Measurements from ENCODE around the gene C1orf53.
"Not testable (repeated sequence)": the region's sequence is repeated elsewhere in the genome, so short reads cannot be mapped to it uniquely, and the experiment has no call there.

The C1orf53 gene

DNA sequence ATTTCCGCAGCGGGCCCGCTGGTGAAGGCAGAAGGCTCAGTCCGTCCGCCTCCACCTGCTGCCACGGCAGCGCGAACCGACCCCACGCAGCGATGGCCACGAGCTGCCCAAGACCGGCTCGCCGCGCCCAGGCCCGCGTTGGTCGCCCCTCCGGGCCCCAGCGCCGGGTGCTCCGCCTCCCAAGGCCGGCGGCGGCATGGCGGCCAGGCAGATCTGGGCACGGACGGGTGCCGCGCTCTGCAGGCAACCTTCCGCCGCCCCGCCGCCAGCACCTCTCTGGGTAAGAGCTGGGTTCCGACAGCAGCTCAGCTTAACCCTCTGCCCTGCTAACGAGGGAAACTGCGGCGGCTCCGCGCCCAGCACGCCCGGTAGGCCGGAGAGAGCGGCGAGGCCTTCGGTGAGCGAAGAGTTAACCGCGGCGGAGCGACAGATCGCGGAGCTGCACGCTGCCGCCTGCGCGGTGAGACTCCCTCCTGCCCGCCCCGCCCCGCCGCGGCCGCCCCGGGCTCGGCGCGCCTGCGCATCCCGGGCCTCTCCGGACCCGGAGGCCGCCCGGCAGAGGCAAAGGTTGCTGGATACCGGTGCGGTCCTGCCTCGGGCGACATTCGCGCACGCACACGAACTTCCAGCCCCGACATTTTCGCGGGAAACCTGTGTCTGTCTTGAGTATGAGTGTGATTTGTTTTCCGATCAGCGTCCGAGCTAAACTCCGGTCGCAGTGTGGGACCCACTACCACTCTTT is at the start of gene C1orf53:
Gene C1orf53, plus strand, starts transcription at position 177 of the 742 bp plus-strand sequence. Its CDS starts 20 bp downstream, at position 197.
- TF ChIP-seq JUND (IDR thresholded peaks at IDR 0.05; ENCODE audit: low read depth) = no peak
- in situ Hi-C loops (cut with HindIII; ENCODE audit: low pct_unique_long_range_greater_than_20kb, low sequenced_read_pairs) = no loop called here
- DNase-seq (ENCODE audit: low read depth in 1 of 2, low spot score in 1 of 2) = peak; percentile 93 to 98

DNA sequence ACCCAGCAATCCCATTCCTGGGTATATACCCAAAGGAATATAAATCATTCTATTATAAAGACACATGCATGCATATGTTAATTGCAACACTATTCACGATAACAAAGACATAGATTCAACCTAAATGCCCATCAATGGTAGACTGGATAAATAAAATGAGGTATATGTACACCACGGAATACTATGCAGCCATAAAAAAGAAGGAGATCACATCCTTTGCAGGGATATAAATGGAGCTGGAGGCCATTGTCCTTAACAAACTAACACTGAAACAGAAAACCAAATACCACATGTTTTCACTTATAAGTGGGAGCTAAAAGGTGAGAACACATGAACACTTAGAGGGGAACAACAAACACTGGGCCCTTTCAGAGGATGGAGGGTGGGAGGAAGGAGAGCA is 46.7 kb upstream of the C1orf53 start:
- in situ Hi-C loops (cut with HindIII; ENCODE audit: low pct_unique_long_range_greater_than_20kb, low sequenced_read_pairs); DNase-seq (ENCODE audit: low read depth in 1 of 2, low spot score in 1 of 2): not testable (repeated sequence)

DNA sequence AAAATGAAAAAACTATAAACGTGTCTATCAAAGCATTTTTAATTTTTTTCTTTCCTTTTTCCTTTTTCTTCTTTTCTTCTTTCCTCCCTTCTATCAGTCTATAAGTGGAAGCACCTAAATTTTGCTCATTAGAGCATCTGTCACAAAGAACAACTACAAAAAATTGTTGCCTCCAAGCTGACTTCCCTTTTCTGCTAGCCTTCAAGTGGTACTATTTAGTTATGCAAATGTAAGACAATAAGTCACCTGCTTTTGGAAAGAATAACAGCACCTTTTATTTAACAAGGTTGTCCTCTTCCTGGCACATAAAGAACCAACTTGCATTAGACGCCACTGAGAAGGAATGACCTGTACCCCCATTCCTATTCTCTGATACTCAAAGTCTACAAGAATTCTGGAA is 45.0 kb upstream of the C1orf53 start:
- in situ Hi-C loops (cut with HindIII; ENCODE audit: low pct_unique_long_range_greater_than_20kb, low sequenced_read_pairs) = no loop called here
- DNase-seq (ENCODE audit: low read depth in 1 of 2, low spot score in 1 of 2) = no peak
- no peak for TF ChIP-seq JUND (IDR thresholded peaks at IDR 0.05; ENCODE audit: low read depth)

DNA sequence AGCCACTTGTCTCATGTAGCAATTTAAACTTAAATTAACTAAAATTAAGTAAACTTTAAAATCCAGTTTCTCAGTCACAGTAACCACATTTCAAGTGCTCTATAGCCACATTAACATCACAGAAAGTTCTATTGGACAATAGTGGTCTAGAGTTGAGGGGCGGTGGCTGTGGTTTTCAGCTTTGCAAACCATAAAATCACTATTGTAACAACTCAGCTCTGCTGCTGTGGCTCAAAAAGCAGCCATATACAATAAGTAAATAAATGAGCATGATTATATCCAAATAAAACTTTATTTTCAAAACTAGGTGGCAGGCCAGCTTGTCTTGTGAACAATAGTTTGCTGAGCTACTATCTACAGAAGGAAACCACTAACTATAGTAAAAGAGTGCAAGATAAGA is 43.4 kb upstream of the C1orf53 start:
- DNase-seq (ENCODE audit: low read depth in 1 of 2, low spot score in 1 of 2) = no peak
- in situ Hi-C loops (cut with HindIII; ENCODE audit: low pct_unique_long_range_greater_than_20kb, low sequenced_read_pairs) = no loop called here
- TF ChIP-seq JUND (IDR thresholded peaks at IDR 0.05; ENCODE audit: low read depth) = no peak

DNA sequence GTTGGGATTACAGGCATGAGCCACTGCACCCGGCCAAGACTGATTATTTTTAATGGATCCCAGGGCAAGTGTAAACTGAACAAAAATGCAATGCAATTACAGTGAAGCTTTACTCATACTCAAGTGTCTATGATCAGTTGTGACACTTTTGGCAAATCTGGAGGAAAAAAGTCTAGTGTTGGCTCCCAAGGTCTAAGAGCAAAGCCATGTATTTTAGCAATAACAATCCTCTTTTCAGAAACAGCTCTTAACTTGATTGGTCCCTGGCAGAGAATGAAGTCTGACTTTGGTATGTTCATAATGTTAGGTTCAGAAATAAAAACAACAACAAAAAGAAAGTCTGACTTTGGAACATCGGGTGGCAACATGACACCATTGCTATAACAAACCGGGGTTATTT is 40.2 kb upstream of the C1orf53 start:
- no peak for TF ChIP-seq JUND (IDR thresholded peaks at IDR 0.05; ENCODE audit: low read depth)
- in situ Hi-C loops (cut with HindIII; ENCODE audit: low pct_unique_long_range_greater_than_20kb, low sequenced_read_pairs) = no loop called here
- DNase-seq (ENCODE audit: low read depth in 1 of 2, low spot score in 1 of 2) = no peak

DNA sequence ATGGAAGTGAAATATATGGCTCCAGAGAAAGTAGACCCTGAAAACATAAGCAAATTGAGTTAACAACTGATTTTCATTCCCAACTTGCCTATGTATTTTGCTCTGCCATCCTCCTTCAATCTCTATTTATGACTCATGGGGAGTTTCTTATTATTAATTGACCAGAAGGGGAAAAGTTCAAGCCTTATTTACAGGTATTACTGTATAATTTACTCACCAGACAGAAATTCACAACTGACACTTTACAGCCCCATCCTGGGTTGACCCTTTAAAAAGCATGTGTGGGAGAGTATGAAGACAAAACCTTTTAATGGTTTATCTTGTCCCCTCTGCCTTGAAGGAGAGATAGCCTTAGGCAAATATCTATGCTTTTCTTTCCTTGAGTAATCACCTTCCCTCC is 39.8 kb upstream of the C1orf53 start:
- no peak for TF ChIP-seq JUND (IDR thresholded peaks at IDR 0.05; ENCODE audit: low read depth)
- no peak for DNase-seq (ENCODE audit: low read depth in 1 of 2, low spot score in 1 of 2)
- in situ Hi-C loops (cut with HindIII; ENCODE audit: low pct_unique_long_range_greater_than_20kb, low sequenced_read_pairs) = no loop called here

DNA sequence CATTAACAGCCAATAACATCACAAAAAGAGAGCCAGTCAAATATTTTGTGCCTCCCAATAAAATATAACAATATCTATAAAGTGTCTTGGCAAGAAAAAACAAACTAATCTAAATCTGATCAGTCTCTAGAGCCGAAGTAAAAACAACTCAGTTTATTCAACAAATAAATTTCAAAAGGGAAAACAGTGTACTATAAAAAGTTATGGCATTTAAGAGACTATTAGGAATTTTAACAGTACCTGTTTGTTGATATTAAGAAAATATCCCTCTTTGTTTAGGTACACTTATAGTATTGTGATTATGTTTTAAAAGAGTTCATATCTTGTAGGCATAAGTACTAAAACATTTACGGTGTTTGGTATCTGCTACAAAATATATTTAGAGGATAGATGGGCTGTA is 36.6 kb upstream of the C1orf53 start:
- DNase-seq (ENCODE audit: low read depth in 1 of 2, low spot score in 1 of 2) = no peak
- in situ Hi-C loops (cut with HindIII; ENCODE audit: low pct_unique_long_range_greater_than_20kb, low sequenced_read_pairs) = no loop called here

DNA sequence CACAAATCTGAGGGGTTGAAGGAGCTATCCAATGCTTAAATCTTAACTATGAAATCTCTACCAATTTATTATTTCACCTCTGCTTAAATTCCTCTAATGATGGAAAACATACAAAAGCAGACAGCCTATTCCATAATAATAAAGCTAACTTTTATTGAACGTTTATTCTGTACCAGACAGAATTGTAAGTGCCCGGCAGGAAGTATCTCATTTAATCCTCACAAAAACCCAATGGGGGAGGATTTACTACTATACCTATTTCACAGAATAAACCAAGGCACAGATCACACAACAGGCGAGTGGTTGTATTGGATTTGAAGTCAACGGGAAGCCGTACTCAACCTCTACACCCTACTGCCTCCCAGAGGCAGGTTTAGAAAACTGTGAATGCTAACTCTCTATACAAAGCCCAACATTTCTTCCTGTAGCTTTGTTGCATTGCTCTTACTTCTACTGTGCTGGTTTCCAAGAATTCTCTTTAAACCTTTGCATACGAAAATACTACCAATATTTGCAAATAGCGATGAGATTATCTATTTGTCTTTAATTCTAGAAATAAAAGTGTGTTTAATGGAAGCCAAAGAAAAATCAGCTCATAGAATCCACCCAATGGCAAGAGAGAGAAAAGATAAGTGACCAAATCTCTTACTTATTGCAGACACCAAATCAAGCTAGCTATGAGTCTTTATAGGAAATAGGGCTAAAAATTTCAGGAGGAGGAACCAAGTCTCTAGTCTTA is 33.5 kb upstream of the C1orf53 start:
- no peak for TF ChIP-seq JUND (IDR thresholded peaks at IDR 0.05; ENCODE audit: low read depth)
- in situ Hi-C loops (cut with HindIII; ENCODE audit: low pct_unique_long_range_greater_than_20kb, low sequenced_read_pairs) = no loop called here
- peak; percentile 19 to 83 for DNase-seq (ENCODE audit: low read depth in 1 of 2, low spot score in 1 of 2)

More for the DNA sequence above, 36.6 kb upstream of the C1orf53 start:
- TF ChIP-seq JUND (IDR thresholded peaks at IDR 0.05; ENCODE audit: low read depth) = peak; percentile 34; the same call in 1 of the 2 replicates

DNA sequence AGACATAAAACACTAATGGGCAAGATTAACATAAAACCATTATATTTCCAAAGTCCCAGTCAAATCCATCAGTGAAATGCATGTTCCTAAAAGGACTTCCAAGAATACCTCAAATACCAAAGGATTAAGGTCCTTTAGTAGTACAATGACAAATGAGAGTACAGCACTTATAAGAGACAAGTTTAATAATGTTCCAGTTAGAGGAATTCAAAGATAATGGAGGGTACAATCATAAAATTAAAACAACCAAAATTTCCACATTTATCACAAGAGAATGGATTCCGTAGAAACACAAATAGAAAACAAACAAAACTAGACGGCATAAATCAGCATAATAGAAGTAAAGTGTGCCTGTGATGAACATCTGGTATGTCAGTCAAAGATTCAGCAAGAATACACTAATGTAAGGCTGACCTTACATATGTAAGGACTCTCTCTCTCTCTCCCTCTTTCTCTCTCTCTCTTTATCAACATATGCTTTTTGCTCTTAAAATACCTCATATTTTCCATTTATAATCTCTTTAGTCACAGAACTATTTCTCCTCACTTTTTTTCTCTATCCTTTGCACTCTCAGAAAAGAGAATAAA is 32.8 kb upstream of the C1orf53 start:
- TF ChIP-seq JUND (IDR thresholded peaks at IDR 0.05; ENCODE audit: low read depth) = no peak
- DNase-seq (ENCODE audit: low read depth in 1 of 2, low spot score in 1 of 2) = no peak
- in situ Hi-C loops (cut with HindIII; ENCODE audit: low pct_unique_long_range_greater_than_20kb, low sequenced_read_pairs) = no loop called here

DNA sequence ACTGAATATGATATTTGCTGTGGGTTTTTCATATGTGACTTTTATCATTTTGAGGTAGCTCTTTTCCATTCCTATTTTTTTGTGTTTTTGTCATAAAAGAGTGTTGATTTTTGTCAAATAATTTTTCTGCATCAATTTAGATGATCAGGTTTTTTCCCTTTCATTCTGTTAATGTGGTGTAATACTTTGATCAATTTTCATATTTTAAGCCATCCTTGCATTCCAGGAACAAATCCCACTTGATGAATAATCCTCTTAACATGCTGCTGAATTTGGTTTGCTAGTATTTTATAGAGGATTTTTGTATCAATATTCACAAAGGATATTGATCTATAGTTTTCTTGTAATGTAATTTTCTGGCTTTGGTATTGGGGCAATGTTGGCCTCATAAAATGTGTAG is 25.5 kb upstream of the C1orf53 start:
- TF ChIP-seq JUND (IDR thresholded peaks at IDR 0.05; ENCODE audit: low read depth) = no peak
- in situ Hi-C loops (cut with HindIII; ENCODE audit: low pct_unique_long_range_greater_than_20kb, low sequenced_read_pairs) = no loop called here
- no peak for DNase-seq (ENCODE audit: low read depth in 1 of 2, low spot score in 1 of 2)

DNA sequence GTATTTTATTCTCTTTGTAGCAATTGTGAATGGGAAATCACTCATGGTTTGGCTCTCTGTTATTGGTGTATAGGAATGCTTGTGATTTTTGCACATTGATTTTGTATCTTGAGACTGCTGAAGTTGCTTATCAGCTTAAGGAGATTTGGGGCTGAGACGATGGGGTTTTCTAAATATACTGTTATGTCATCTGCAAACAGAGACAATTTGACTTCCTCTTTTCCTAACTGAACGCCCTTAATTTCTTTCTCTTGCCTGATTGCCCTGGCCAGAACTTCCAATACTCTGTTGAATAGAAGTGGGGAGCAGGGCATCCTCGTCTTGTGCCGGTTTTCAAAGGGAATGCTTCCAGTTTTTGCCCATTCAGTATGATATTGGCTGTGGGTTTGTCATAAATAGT is 22.0 kb upstream of the C1orf53 start:
- DNase-seq (ENCODE audit: low read depth in 1 of 2, low spot score in 1 of 2); in situ Hi-C loops (cut with HindIII; ENCODE audit: low pct_unique_long_range_greater_than_20kb, low sequenced_read_pairs): not testable (repeated sequence)

DNA sequence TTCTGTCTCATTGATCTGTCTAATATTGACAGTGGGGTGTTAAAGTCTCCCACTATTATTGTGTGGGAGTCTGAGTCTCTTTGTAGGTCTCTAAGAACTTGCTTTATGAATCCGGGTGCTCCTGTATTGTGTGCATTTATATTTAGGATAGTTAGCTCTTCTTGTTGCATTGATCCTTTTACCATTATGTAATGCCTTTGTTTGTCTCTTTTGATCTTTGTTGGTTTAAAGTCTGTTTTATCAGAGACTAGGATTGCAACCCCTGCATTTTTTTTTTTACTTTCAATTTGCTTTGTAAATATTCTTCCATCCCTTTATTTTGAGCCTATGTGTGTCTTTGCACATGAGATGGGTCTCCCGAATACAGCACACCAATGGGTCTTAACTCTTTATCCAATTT is 20.2 kb upstream of the C1orf53 start:
- DNase-seq (ENCODE audit: low read depth in 1 of 2, low spot score in 1 of 2); in situ Hi-C loops (cut with HindIII; ENCODE audit: low pct_unique_long_range_greater_than_20kb, low sequenced_read_pairs): not testable (repeated sequence)

DNA sequence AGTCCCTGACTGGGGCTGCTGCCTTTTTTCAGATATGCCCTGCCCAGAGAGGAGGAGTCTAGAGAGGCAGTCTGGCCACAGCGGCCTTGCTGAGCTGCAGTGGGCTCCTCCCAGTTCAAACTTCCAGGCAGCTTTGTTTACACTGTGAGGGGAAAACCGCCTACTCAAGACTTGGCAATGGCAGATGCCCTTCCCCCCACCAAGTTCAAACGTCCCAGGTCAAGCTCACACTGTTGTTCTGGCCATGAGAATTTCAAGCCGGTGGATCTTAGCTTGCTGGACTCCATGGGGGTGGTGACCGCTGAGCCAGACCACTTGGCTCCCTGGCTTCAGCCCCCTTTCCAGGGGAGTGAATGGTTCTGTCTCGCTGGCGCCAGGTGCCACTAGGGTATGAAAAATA is 18.3 kb upstream of the C1orf53 start:
- DNase-seq (ENCODE audit: low read depth in 1 of 2, low spot score in 1 of 2) = no peak
- in situ Hi-C loops (cut with HindIII; ENCODE audit: low pct_unique_long_range_greater_than_20kb, low sequenced_read_pairs) = no loop called here

More for the DNA sequence above, 18.3 kb upstream of the C1orf53 start:
- TF ChIP-seq JUND (IDR thresholded peaks at IDR 0.05; ENCODE audit: low read depth) = no peak

Data from T47D (cell line).